Keratinocyte (primary cell): ENCODE results near the gene TUBGCP3. TPM values are rescaled to one million over a fixed set of nuclear protein-coding genes. Genes with fewer than 3 reads are reported as not detected.

Experiments used
- DNase-seq: peaks from one replicate; pipeline ENCODE4 v3.0.0-alpha.2; 2011; ENCODE audit warnings: low read depth, missing footprints, low spot score
- FAIRE-seq: peaks from 2 replicates; lab custom pipeline; 2011; peaks lifted over from hg19 to GRCh38; lab: Jason Lieb, UNC
- H2AFZ ChIP-seq: 2 replicates; pipeline ENCODE4 v1.6.0; 2012; ENCODE audit warnings: low read length, control low read depth, inconsistent platforms; ENCODE audit not compliant: control insufficient read depth
- H3K27ac ChIP-seq: 2 replicates; pipeline ENCODE4 v1.5.1; 2011; ENCODE audit warnings: low read length; ENCODE audit not compliant: control insufficient read depth, insufficient read depth
- H3K27me3 ChIP-seq: 3 replicates; pipeline ENCODE4 v1.6.0; 2011; ENCODE audit warnings: low read length; ENCODE audit not compliant: control insufficient read depth, insufficient read depth; ENCODE audit errors: extremely low read depth
- H3K36me3 ChIP-seq, 2 experiments: 2 replicates in 1 of 2; 3 replicates in 1 of 2; pipeline ENCODE4 v1.5.1; 2011; ENCODE audit warnings: low read length in 2 of 2, mild to moderate bottlenecking in 1 of 2; ENCODE audit not compliant: control insufficient read depth in 2 of 2, insufficient read depth in 2 of 2; ENCODE audit errors: extremely low read depth in 1 of 2
- H3K4me1 ChIP-seq: 3 replicates; pipeline ENCODE4 v1.5.1; 2011; ENCODE audit warnings: low read length; ENCODE audit not compliant: control insufficient read depth, insufficient read depth; ENCODE audit errors: extremely low read depth
- H3K4me2 ChIP-seq: 3 replicates; pipeline ENCODE4 v1.6.0; 2011; ENCODE audit warnings: low read depth, low read length; ENCODE audit not compliant: control insufficient read depth, insufficient read depth; ENCODE audit errors: extremely low read depth
- H3K4me3 ChIP-seq, 3 experiments: fragments of 200-600 bp in 1 of 3; sonication (generic) in 1 of 3; 2 replicates in 2 of 3; 3 replicates in 1 of 3; pipeline ENCODE4 v1.5.1; 2011 to 2016; ENCODE audit warnings: low read length in 3 of 3, mild to moderate bottlenecking in 3 of 3, control low read depth in 2 of 3, inconsistent platforms in 1 of 3, low read depth in 1 of 3, mixed read lengths in 1 of 3, mixed run types in 1 of 3, moderate library complexity in 1 of 3; ENCODE audit not compliant: control insufficient read depth in 2 of 3, insufficient read depth in 2 of 3; ENCODE audit errors: extremely low read depth in 1 of 3
- H3K79me2 ChIP-seq: 2 replicates; pipeline ENCODE4 v1.6.0; 2012; ENCODE audit warnings: low read length; ENCODE audit not compliant: control insufficient read depth, insufficient read depth
- H3K9ac ChIP-seq: 3 replicates; pipeline ENCODE4 v1.6.0; 2011; ENCODE audit warnings: low read length; ENCODE audit not compliant: control insufficient read depth, insufficient read depth; ENCODE audit errors: extremely low read depth
- H3K9me1 ChIP-seq: 3 replicates; pipeline ENCODE4 v1.6.0; 2011; ENCODE audit warnings: low read length; ENCODE audit not compliant: control insufficient read depth, insufficient read depth; ENCODE audit errors: extremely low read depth
- H3K9me3 ChIP-seq: 2 replicates; pipeline ENCODE4 v1.5.1; 2012; ENCODE audit warnings: low read depth, low read length; ENCODE audit not compliant: control insufficient read depth
- H4K20me1 ChIP-seq: 3 replicates; pipeline ENCODE4 v1.6.0; 2011; ENCODE audit warnings: low read length; ENCODE audit not compliant: control insufficient read depth, insufficient read depth; ENCODE audit errors: extremely low read depth
- CTCF ChIP-seq, 3 experiments: IDR thresholded peaks in 1 of 3; conservative IDR thresholded peaks in 1 of 3; optimal IDR thresholded peaks in 1 of 3; 2 replicates in 2 of 3; 3 replicates in 1 of 3; pipeline versions ENCODE3 to v1.5.1; 2011; ENCODE audit warnings: low read length in 3 of 3, mild to moderate bottlenecking in 3 of 3, moderate library complexity in 2 of 3, control low read depth in 1 of 3, inconsistent platforms in 1 of 3; ENCODE audit not compliant: insufficient read depth in 2 of 3; ENCODE audit errors: extremely low read depth in 1 of 3
- EZH2 ChIP-seq: IDR thresholded peaks from one replicate; pipeline ENCODE4 v1.6.1; 2012; ENCODE audit warnings: inconsistent platforms, mild to moderate bottlenecking, low read length, moderate library complexity
- dilution Hi-C: fragments of 300-500 bp; cut with MboI; formaldehyde crosslinking; loops from one replicate; pipeline ENCODE4 v1.7.0; 2020; ENCODE audit warnings: low sequenced_read_pairs; ENCODE audit not compliant: extremely low pct_ligation_motif_present
- polyA plus RNA-seq, 5 experiments: library from polyadenylated mRNA; depleted of rRNA in 3 of 5; stranded (reverse) in 3 of 5; stranded (forward) in 1 of 5; unstranded in 1 of 5; fragments of >200 nt; gene quantifications; 1 replicate in 1 of 5; 2 replicates in 3 of 5; 3 replicates in 1 of 5; pipeline versions ENCODE4 v1.2.1 to v1.2.3, GENCODE V29; 2011 to 2012; ENCODE audit warnings: missing spikeins in 2 of 5, low read depth in 1 of 5, low replicate concordance in 1 of 5

Gene TUBGCP3
- polyA plus RNA-seq, 1 donor (not counting 4 experiments of a cell fraction or from before 2014, with no cell fraction given) = 14.0 TPM

- H3K4me1 ChIP-seq = no peaks in the 10 kb centered on the region
- no peak overlapping the region for H2AFZ ChIP-seq
- no peaks in the 10 kb centered on the region for H3K9me1 ChIP-seq
- dilution Hi-C loops = no loop called here
- H3K9me3 ChIP-seq = no peaks in the 10 kb centered on the region
- FAIRE-seq = no peak
- no peaks in the 10 kb centered on the region for H3K36me3 ChIP-seq
- no peaks in the 10 kb centered on the region for H3K27me3 ChIP-seq
- H3K4me2 ChIP-seq = no peak overlapping the region
- TF ChIP-seq EZH2 (no peak), CTCF (optimal IDR thresholded peaks at IDR 0.05 in 1 of 3, IDR thresholded peaks at IDR 0.05 in 1 of 3, conservative IDR thresholded peaks at IDR 0.05 in 1 of 3; ENCODE audit: extremely low read depth in 1 of 3, insufficient read depth in 2 of 3, low read length in 3 of 3) (no peak)
- H3K4me3 ChIP-seq = no peak overlapping the region
- no peak for DNase-seq
- H3K79me2 ChIP-seq = no peaks in the 10 kb centered on the region
- H3K27ac ChIP-seq = no peak overlapping the region
- H4K20me1 ChIP-seq = no peaks in the 10 kb centered on the region
- H3K9ac ChIP-seq = no peak overlapping the region
Observed at GRCh38 chr13:112475889-112476288, 112.1 kb downstream of the TUBGCP3 start.

DNA sequence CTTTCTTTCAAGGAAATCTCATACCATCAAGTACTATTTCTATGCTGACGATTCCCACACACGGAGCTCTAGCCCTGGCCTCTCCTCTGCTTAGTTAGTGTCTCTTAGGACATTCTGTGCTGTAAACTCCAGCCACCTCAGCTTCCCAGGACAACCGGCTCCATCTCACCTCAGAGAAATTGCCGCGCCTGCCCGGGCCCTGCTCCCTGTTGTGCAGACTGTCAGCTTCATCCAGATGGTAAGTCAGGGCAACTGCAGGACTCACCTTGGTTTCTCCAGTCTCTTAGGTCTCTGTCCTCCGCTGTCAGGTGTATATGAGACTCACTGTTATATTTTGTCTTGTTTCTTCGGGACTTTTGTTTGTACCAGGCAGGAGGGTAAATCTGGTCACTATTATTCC is 113.1 kb downstream of the TUBGCP3 start:
- Histone ChIP-seq H3K9me1 (no peaks in the 10 kb centered on the region), H4K20me1 (no peaks in the 10 kb centered on the region), H3K27ac (no peak overlapping the region), H3K79me2 (no peaks in the 10 kb centered on the region), H3K27me3 (no peaks in the 10 kb centered on the region), H3K4me2 (no peak overlapping the region), H3K9me3 (no peaks in the 10 kb centered on the region), H3K4me1 (no peaks in the 10 kb centered on the region), H3K36me3 (no peaks in the 10 kb centered on the region), H3K4me3 (no peak overlapping the region), H3K9ac (no peak overlapping the region), H2AFZ (no peak overlapping the region)
- FAIRE-seq (no peak), DNase-seq (no peak)
- dilution Hi-C loops = no loop called here
- TF ChIP-seq CTCF (optimal IDR thresholded peaks at IDR 0.05 in 1 of 3, IDR thresholded peaks at IDR 0.05 in 1 of 3, conservative IDR thresholded peaks at IDR 0.05 in 1 of 3; ENCODE audit: extremely low read depth in 1 of 3, insufficient read depth in 2 of 3, low read length in 3 of 3) (no peak), EZH2 (no peak)
